GM18867 (cell line): ENCODE measurements around the gene PPFIA1.
"Not testable (repeated sequence)": the region's sequence is repeated elsewhere in the genome, so short reads cannot be mapped to it uniquely, and the experiment has no call there.

ENCODE experiments used
- ATAC-seq: cut with Tn5 transposase; IDR thresholded peaks from one replicate; pipeline ENCODE4 v1.9.1; 2021; ENCODE audit warnings: mild to moderate bottlenecking, moderate library complexity; ENCODE audit not compliant: unreplicated experiment

Gene PPFIA1

DNA sequence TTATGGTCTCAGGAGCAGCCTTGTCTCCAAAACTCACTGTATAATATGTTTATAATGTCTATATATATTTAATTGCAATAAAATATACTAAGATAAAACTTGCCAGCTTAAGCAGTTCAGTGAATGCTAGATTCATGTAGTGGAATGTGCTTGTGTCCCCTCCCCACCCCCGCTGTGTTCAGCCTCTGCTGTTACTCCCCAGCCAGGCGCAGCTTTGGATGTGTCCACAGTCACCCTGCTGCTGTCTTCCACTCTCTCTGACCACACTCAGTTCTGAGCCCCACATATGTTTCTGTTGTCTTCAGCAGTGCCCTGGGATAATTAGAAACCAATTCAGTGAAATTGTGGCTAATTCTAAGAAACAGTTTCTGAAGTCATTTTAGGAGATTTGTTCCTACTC, 52.2 kb downstream of the PPFIA1 start:
- no peak for ATAC-seq

DNA sequence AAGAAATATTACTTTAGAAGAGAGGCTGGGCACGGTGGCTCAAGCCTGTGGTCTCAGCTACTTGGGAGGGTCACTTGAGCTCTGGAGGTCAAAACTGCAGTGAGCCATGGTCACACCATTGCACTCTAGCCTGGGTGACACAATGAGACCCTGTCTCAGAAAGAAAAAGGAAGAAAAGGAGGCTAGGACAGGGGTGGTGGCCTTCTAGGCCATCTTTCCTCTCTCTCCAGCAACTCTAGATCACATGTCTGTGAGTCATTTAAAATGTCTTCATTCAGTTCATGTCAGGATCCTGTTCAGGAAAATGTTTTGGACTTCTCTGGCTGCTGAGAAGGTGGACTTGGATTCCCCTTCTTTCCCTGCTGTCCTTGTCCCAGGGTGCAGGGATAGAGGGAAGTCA, 53.3 kb downstream of the PPFIA1 start:
- no peak for ATAC-seq

DNA sequence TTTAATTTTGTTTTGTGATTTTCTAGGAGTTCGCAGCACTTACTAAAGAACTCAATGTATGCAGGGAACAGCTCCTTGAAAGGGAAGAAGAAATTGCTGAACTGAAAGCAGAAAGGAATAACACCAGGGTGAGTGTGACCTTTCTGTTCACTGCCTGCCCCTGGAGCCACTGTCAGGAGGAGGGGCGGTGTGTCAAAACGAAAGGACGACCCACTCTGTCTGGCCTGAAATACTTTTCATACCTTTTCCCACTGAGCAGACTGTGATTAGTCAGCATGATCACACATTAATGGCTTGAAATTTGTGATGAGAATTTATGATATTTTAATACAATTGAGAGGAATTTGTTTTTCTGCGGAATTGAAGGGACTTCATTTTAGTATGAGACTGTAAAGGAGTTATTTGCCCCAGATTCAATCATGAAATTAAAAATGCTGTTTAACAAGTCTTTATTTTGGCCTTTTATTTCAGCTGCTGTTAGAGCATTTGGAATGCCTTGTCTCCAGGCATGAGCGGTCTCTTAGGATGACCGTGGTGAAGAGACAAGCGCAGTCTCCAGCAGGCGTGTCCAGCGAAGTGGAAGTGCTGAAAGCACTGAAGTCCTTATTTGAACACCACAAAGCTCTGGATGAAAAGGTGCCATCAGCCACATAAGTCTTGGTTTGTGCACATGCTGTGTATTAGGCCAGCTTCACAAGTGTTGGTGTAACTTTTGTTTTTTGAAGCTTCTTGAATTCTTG, 54.1 kb downstream of the PPFIA1 start:
- ATAC-seq = peak; percentile 68

GRCh38 chr11:70325824-70326223, 55.3 kb downstream of the PPFIA1 start:
- ATAC-seq = no peak

- ATAC-seq = no peak
Measured at GRCh38 chr11:70326365-70326811, 55.9 kb downstream of the PPFIA1 start.

DNA sequence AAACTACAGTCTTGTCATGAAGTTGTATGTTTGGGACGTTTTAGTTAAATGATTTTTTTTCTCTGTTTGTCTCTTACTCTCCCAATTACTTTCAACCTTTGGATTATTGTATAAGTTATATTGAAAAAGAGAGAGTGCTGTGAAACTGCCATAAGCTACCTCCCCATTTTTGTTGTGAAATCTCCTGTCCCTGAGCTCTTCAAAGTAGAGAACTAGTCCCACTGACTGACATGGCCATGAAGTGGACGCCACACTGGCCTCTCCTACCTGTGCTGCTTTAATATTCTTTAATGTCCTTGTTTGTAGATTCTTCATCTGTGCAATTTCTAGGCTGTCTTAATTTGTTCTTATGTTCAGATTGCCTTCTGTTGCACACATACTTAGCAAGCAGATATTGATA, 56.3 kb downstream of the PPFIA1 start:
- no peak for ATAC-seq

DNA sequence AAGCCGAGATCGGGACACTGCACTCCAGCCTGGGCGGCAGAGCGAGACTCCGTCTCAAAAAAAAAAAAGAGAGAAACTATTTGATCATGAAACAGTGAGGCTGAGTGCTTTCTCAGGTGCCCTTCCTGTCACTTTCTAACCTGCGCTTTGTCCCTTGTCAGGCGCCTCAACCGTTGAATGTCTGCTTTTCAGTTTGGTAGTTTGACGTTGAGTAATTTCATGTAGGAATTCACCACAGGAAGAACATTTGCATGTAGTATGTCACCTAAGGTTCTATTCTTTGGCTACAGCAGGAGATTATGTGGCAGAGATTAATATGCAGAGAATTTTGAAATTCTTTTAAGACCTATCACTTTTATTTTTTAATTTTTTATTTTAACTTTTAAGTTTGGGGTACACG, 57.2 kb downstream of the PPFIA1 start:
- no peak for ATAC-seq

- ATAC-seq = no peak
Measured at GRCh38 chr11:70328556-70328955, 58.1 kb downstream of the PPFIA1 start.

- not testable (repeated sequence) for ATAC-seq
Measured at GRCh38 chr11:70331320-70331843, 60.9 kb downstream of the PPFIA1 start.

DNA sequence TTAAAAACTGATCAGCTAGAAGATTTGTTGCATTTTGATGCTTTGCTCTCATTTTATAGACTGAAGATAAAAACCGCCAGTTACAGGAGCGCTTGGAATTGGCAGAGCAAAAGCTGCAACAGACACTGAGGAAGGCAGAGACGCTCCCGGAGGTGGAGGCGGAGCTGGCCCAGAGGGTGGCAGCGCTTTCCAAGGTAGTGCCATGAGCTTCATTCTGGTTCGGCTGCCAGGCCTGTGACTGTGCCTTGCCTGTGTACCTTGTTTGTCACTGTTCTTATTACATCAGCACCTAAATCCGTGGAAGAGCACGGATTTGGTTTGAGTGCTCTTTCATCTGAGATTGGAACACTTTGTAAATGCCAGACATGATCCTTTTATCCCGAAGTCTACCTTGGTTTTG, 61.4 kb downstream of the PPFIA1 start:
- no peak for ATAC-seq

GRCh38 chr11:70332567-70332966, 62.1 kb downstream of the PPFIA1 start:
- ATAC-seq = no peak

DNA sequence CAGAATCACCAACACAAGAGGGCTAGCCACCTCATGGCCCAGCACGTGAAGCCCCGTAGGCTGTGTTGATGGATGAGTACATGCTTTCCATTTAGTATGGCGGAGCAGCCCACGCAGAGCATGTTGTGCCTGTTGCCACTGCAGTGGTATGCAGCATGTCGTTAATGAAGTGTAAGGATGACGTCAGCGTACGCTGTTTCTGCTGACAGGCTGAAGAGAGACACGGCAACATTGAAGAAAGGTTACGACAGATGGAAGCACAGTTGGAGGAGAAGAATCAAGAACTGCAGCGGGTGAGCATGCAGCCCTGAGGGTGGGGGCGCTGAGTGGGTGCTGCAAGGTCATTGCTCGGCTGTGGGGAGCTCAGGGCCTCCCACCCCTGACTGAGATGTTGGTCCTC, 62.8 kb downstream of the PPFIA1 start:
- no peak for ATAC-seq

DNA sequence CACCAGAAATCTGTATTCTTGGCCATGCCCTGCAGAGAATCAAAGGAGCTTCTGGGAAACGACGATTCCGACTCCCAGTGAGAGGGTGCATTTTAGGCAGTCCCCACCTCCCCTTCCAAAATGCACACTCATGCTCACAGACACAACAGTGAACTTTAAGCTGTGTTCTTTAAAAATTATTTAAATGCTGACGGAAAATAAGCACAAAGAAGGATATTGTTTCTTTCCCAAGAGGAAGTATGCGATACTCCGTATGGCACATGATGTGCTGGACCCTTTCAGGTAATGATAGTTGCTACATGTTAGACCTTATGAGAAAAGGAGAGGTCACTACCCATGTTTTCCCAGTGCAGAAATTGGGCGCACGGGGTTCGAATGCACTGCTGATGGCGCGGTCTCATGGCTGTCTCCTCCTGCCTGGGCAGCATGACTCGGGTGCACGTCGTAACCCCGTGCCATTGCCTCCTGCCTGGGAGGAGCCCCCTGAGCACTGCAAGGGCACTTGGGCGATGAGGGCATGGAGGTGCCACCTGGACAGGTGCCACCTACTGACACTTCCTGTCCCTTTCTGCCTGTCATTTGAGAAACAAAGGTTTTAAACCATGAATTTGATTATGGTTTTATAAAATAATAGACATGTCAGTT, 64.0 kb downstream of the PPFIA1 start:
- ATAC-seq = no peak

GRCh38 chr11:70335511-70335910, 65.0 kb downstream of the PPFIA1 start:
- no peak for ATAC-seq

DNA sequence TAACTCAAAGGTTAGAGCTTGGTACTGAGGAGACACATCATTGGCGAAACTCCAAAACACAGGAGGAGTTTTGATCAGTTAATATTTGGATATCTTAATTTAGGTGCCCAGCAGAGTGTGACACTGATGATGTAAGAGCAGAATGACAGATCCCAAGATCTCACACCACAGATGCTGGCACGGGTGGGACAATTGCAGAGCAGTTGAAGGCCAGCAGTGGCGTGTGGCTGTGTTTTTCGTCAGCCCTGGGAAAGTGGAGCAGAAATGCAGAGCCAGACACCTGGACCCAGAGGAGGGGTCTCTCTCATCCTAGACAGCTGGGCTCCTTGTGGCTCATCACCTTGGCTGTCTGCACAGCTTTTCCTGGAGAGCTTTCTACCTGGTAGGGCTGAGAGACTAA, 68.1 kb downstream of the PPFIA1 start:
- no peak for ATAC-seq

DNA sequence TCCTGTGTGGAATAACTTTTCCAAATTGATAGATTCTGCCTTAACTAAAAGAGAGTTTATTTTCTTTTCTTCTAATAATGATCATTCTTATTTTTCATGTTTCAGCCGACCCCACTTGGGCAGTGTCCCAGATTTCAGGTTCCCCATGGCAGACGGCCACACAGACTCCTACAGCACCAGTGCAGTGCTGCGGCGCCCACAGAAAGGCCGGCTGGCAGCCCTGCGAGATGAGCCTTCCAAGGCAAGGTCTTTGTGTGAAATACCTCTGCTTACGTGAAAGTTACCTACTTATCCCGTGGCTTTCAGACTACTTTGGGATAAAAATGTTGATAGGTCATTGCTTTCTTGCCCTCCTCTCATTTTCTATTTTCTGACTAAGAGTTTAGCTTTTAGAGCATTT, 68.6 kb downstream of the PPFIA1 start:
- no peak for ATAC-seq

GRCh38 chr11:70341881-70342429, 71.5 kb downstream of the PPFIA1 start:
- ATAC-seq = no peak

DNA sequence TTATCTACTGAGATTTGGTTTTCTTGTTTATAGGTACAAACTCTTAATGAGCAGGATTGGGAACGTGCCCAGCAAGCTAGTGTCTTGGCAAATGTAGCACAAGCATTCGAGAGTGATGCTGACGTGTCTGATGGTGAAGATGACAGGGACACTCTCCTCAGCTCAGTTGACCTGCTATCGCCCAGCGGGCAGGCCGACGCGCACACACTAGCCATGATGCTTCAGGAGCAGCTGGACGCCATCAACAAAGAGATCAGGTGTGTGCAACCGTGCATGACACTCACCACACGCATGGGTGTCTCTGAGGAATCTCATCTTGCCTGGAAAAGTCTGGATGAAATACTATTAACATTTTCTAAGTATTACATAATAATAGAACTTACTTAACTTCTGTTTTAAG, 73.1 kb downstream of the PPFIA1 start:
- ATAC-seq = no peak

- no peak for ATAC-seq
Measured at GRCh38 chr11:70348191-70348590, 77.7 kb downstream of the PPFIA1 start.

DNA sequence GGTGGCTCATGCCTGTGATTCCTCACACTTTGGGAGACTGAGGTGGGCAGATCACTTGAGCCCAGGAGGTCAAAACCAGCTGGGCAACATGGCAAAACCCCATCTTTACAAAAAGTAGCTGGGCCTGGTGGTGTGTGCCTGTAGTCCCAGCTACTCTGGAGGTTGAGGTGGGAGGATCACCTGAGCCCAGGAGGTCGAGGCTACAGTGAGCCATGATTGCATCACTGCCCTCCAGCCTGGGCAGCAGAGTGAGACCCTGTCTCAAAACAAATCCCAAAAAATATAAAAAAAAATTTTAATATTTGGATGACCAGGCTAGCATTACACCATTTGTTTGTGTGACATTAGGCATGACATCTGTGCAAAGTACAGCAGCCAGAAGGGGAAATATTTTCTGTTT, 78.1 kb downstream of the PPFIA1 start:
- no peak for ATAC-seq

DNA sequence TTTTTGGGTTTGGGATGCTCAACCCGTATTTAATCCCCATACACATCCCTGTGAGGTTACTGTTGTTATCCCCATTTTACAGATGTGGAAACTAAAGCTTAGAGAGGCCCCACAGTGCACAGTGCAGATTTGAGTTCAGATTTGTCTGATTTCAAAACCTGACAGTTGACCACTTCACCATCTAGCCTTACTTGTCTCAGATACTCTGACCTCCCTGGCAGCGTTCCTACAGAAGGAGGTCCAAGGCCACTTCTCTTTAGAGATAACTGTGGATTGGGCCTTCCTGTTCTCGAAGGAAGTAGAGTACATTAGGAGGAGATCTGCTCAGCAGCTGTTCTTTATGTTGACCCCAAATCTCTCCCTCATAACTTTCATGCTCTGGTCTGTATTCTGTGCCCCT, 81.2 kb downstream of the PPFIA1 start:
- ATAC-seq = no peak

- ATAC-seq = no peak
Measured at GRCh38 chr11:70352100-70352499, 81.6 kb downstream of the PPFIA1 start.
